ENCODE results near the gene NBL1. TPM values are rescaled to one million over a fixed set of nuclear protein-coding genes. Genes with fewer than 3 reads are reported as not detected.
"Not testable (repeated sequence)": the region's sequence is repeated elsewhere in the genome, so short reads cannot be mapped to it uniquely, and the experiment has no call there.

Gene NBL1
- total and polyA plus RNA-seq, 2 experiments from 2014 or later, result 22.3 to 46.9 TPM

DNA sequence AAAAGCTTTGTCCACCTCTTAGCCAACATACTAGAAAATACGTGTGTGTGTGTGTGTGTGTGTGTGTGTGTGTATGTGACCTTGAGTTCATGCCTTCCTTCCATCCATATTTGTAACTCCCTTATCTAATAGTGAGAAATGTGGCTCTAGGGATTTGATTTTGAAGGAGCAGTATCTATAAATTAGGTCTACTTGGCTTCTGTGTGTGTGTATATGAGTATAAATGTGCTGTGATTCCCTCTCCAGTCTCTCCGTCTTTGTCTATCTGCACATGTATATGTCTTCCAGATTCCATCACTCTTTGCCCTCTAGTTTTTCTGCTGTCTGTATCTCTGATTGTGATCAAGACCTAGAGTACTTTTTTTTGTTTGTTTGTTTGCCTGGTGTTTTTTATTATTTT lies 11.9 kb upstream of the NBL1 start:
- Histone ChIP-seq H3K4me3 (no peak overlapping the region), H3K36me3 (replicated peaks; ENCODE audit: insufficient read depth, low read depth) (no peaks in the 10 kb centered on the region)

DNA sequence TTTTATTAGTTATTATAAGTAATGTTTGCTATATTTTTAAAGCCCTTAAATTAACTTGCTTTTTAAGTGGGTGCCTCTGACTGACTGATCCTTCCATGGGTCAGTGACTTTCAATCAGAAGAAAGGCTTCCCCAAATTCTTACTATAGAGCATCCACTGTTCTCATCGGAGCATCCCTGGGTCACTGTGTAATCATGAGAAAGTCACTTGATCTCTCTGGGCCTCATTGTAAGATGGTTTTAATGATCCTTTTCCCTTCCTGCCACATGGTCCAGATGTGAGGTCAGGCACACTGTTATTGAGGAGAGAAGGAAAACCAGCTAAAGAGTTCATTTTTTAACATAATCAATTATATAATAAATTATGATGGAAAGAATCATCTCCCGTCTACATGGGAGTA lies 11.0 kb upstream of the NBL1 start:
- no peaks in the 10 kb centered on the region for H3K27me3 ChIP-seq
- no peaks in the 10 kb centered on the region for H3K4me1 ChIP-seq (ENCODE audit: insufficient read depth)
- H3K27ac ChIP-seq, result no peak overlapping the region
- no peaks in the 10 kb centered on the region for H3K36me3 ChIP-seq (replicated peaks; ENCODE audit: insufficient read depth, low read depth)
- no peak overlapping the region for H3K4me2 ChIP-seq
- no peak for DNase-seq (ENCODE audit: low spot score)
- H3K4me3 ChIP-seq, result no peak overlapping the region
- 88% methylated on average over 2 of the region's 2 CpGs for WGBS (ENCODE audit: low lambda C conversion rate, missing lambda C conversion rate)
- H3K9me3 ChIP-seq (ENCODE audit: low read depth), result no peaks in the 10 kb centered on the region
- no peaks in the 10 kb centered on the region for H3K79me2 ChIP-seq
- no peaks in the 10 kb centered on the region for H3K9me2 ChIP-seq (replicated peaks; ENCODE audit: insufficient read depth)
- no peak overlapping the region for H2AFZ ChIP-seq
- TF ChIP-seq, protein P1, sequence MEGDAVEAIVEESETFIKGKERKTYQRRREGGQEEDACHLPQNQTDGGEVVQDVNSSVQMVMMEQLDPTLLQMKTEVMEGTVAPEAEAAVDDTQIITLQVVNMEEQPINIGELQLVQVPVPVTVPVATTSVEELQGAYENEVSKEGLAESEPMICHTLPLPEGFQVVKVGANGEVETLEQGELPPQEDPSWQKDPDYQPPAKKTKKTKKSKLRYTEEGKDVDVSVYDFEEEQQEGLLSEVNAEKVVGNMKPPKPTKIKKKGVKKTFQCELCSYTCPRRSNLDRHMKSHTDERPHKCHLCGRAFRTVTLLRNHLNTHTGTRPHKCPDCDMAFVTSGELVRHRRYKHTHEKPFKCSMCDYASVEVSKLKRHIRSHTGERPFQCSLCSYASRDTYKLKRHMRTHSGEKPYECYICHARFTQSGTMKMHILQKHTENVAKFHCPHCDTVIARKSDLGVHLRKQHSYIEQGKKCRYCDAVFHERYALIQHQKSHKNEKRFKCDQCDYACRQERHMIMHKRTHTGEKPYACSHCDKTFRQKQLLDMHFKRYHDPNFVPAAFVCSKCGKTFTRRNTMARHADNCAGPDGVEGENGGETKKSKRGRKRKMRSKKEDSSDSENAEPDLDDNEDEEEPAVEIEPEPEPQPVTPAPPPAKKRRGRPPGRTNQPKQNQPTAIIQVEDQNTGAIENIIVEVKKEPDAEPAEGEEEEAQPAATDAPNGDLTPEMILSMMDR (IDR thresholded peaks at IDR 0.05; ENCODE audit: poor library complexity), result no peak
- TF ChIP-seq EZH2phosphoT487 (IDR thresholded peaks at IDR 0.05; ENCODE audit: low read depth, severe bottlenecking, unreplicated experiment) (no peak), EZH2 (IDR thresholded peaks at IDR 0.05; ENCODE audit: borderline replicate concordance) (no peak)
- no peaks in the 10 kb centered on the region for H4K20me1 ChIP-seq (ENCODE audit: insufficient read depth, poor library complexity, severe bottlenecking)

More for the DNA sequence above, 11.9 kb upstream of the NBL1 start:
- TF ChIP-seq, protein P1 (IDR thresholded peaks at IDR 0.05; ENCODE audit: poor library complexity), result no peak
- TF ChIP-seq EZH2phosphoT487 (IDR thresholded peaks at IDR 0.05; ENCODE audit: low read depth, severe bottlenecking, unreplicated experiment) (no peak), EZH2 (IDR thresholded peaks at IDR 0.05; ENCODE audit: borderline replicate concordance) (no peak)
- H3K79me2 ChIP-seq, result no peaks in the 10 kb centered on the region
- no peaks in the 10 kb centered on the region for H3K27me3 ChIP-seq
- no peaks in the 10 kb centered on the region for H3K9me3 ChIP-seq (ENCODE audit: low read depth)
- H4K20me1 ChIP-seq (ENCODE audit: insufficient read depth, poor library complexity, severe bottlenecking), result no peaks in the 10 kb centered on the region
- H3K9me2 ChIP-seq (replicated peaks; ENCODE audit: insufficient read depth), result no peaks in the 10 kb centered on the region
- DNase-seq (ENCODE audit: low spot score), result no peak
- no peaks in the 10 kb centered on the region for H3K4me1 ChIP-seq (ENCODE audit: insufficient read depth)
- 91% methylated on average over 2 of the region's 2 CpGs for WGBS (ENCODE audit: low lambda C conversion rate, missing lambda C conversion rate)
- no peak overlapping the region for H3K27ac ChIP-seq
- no peak overlapping the region for H2AFZ ChIP-seq
- no peak overlapping the region for H3K4me2 ChIP-seq

DNA sequence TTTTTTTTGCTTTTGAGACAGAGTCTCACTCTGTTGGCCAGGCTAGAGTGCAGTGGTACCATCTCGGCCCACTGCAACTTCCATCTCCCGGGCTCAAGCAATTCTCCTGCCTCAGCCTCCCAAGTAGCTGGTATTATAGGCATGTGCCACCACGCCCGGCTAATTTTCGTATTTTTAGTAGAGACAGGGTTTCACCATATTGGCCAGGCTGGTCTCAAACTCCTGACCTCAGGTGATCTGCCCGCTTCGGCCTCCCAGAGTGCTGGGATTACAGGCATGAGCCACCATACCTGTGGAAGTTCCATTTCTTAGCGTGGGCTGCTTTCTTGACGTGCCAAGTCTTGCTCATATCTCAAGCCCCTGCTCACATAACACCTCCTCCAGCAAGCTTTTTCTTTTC lies 9.0 kb upstream of the NBL1 start:
- not testable (repeated sequence) for DNase-seq (ENCODE audit: low spot score); H3K79me2 ChIP-seq; H2AFZ ChIP-seq; H4K20me1 ChIP-seq (ENCODE audit: insufficient read depth, poor library complexity, severe bottlenecking); H3K4me3 ChIP-seq; H3K4me2 ChIP-seq; H3K27ac ChIP-seq; H3K4me1 ChIP-seq (ENCODE audit: insufficient read depth); H3K27me3 ChIP-seq; H3K9me2 ChIP-seq (replicated peaks; ENCODE audit: insufficient read depth); H3K9me3 ChIP-seq (ENCODE audit: low read depth); H3K36me3 ChIP-seq (replicated peaks; ENCODE audit: insufficient read depth, low read depth)
- 96% methylated on average over 9 of the region's 9 CpGs for WGBS (ENCODE audit: low lambda C conversion rate, missing lambda C conversion rate)

DNA sequence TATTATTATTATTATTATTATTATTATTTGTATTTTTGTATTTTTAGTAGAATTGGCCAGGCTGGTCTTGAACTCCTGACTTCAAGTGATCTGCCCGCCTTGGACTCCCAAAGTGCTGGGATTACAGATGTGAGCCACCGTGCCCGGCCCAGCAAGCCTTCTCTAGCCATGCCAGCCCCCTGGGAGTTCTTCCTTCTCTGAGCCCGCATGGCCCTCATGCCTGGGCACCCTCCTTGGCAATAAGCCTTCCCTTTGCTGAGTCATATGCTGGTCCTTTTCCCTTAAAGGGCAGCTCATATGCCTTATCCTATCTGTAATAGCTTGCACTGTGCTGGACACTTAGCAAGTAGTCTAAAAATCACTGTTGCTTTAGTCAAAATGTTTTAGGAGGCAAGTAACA lies 8.5 kb upstream of the NBL1 start:
- Histone ChIP-seq H3K27ac (no peak overlapping the region), H3K4me1 (ENCODE audit: insufficient read depth) (peaks cover 7% of the 10 kb centered on the region), H3K79me2 (no peaks in the 10 kb centered on the region), H3K27me3 (no peaks in the 10 kb centered on the region), H3K4me3 (no peak overlapping the region), H2AFZ (no peak overlapping the region), H3K4me2 (no peak overlapping the region), H3K36me3 (replicated peaks; ENCODE audit: insufficient read depth, low read depth) (no peaks in the 10 kb centered on the region), H3K9me3 (ENCODE audit: low read depth) (no peaks in the 10 kb centered on the region), H3K9me2 (replicated peaks; ENCODE audit: insufficient read depth) (no peaks in the 10 kb centered on the region), H4K20me1 (ENCODE audit: insufficient read depth, poor library complexity, severe bottlenecking) (no peaks in the 10 kb centered on the region)
- TF ChIP-seq EZH2phosphoT487 (IDR thresholded peaks at IDR 0.05; ENCODE audit: low read depth, severe bottlenecking, unreplicated experiment), result no peak
- no peak for TF ChIP-seq EZH2 (IDR thresholded peaks at IDR 0.05; ENCODE audit: borderline replicate concordance)
- TF ChIP-seq, protein P1 (IDR thresholded peaks at IDR 0.05; ENCODE audit: poor library complexity), result no peak
- no peak for DNase-seq (ENCODE audit: low spot score)
- WGBS (ENCODE audit: low lambda C conversion rate, missing lambda C conversion rate), result 100% methylated on average over 4 of the region's 4 CpGs
